Colonic mucosa (tissue), 4 donors: ENCODE measurements around the gene RNF213. TPM values are rescaled to one million over a fixed set of nuclear protein-coding genes. Genes with fewer than 3 reads are reported as not detected.

Experiments
- DNase-seq: peaks from one replicate; pipeline ENCODE4 v3.0.0-alpha.2; 2020
- H3K27ac ChIP-seq: fragments of 200-600 bp; one replicate; pipeline ENCODE4 v1.8.0; 2021
- H3K27me3 ChIP-seq: fragments of 200-600 bp; one replicate; pipeline ENCODE4 v1.8.0; 2021
- H3K36me3 ChIP-seq: fragments of 200-600 bp; one replicate; pipeline ENCODE4 v1.8.0; 2021
- H3K4me1 ChIP-seq: fragments of 200-600 bp; one replicate; pipeline ENCODE4 v1.8.0; 2021; ENCODE audit warnings: mild to moderate bottlenecking
- H3K4me3 ChIP-seq: fragments of 200-600 bp; one replicate; pipeline ENCODE4 v1.8.0; 2021
- H3K9ac ChIP-seq, 2 donors: one replicate each; pipeline ENCODE4 v1.7.0; 2013; ENCODE audit warnings: control low read depth in 2 of 2, low read depth in 2 of 2, low read length in 2 of 2
- H3K9me3 ChIP-seq: fragments of 200-600 bp; one replicate; pipeline ENCODE4 v1.8.0; 2021
- intact Hi-C: fragments of 100-400 bp; cut with DNase I; formaldehyde crosslinking; loops from one replicate; pipeline ENCODE4 v1.14.1; 2022
- total RNA-seq, 2 donors: library from RNA; stranded (reverse); fragmentation: NEBNext Ultra II Directional in 1 of 2; extraction: Animal tissue kit (Norgen Biotek cat#: 25700) in 1 of 2; gene quantifications; one replicate each; pipeline ENCODE4 v1.2.1, GENCODE V29; 2021
- TF ChIP-seq, protein P1 (sequence below): fragments of 200-600 bp; IDR thresholded peaks from one replicate; pipeline ENCODE4 v1.8.0; 2022; ENCODE audit warnings: antibody characterized with exemption, mild to moderate bottlenecking
- donor health status: healthy.
- donor health status: DM: no; HTN: no; CAD: no.
- donor health status: DM: no; HTN: no; CAD: no.

Gene RNF213
- total RNA-seq, 2 donors from 2014 or later, result 80.8 to 101 TPM

DNA sequence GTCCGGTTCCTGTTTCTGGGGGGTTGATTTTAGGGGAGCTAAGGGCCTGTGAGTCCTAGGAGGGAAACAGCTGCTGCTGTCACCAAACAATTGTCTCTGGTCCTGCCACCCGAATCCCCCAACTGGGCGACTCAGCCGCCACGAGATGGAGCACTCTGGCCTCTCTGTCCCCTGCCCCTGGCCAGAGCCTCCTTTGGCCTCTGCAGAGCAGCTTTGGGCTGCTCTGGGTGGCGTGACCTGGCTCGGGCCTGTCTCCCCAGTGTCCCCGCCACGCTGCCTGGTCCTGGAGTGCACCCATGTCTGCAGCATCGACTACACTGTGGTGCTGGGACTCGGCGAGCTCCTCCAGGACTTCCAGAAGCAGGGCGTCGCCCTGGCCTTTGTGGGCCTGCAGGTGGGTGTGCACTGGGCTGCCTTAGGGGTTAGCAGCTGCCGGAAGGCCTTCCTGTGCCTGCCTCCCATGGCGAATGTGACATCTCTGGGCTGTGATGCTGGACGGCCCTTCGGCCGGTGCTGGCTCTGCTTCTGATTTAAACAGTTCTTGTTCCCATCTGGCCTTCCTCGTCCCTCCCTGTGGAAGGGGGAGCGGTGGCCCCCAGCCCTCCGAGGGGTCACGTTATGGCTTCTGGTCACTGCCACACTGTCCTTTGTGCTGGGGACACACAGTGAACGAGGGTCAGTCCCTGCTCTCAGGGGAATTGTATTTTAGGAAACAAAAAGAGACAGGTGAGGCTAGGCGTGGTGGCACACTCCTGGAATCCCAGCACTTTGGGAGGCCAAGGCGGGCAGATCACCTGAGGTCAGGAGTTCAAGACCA, 11.6 kb upstream of the RNF213 start:
- intact Hi-C loops, result no loop called here
- no peak for DNase-seq
- H3K36me3 ChIP-seq, result no peaks in the 10 kb centered on the region

DNA sequence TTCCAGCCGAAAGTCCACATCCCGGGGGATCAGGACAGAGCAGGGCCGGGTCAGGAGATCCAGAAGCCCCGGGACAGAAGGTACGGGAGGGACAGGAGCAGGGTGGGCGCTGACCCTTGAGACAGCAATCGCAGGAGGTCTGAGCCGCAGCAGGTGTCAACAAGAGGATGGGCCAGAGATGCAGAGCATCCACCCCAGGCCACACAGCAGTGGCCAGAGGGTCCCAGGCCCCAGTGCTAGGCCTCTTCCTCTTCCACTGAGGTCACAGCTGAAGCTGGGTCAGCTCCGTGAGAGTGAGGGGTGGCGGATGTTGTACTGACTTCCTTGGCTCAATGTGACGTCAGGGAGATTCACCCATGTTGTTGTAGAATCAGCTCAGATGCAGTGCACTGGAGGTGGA, 8.7 kb upstream of the RNF213 start:
- no peak for DNase-seq
- Histone ChIP-seq H3K9ac (no peak overlapping the region), H3K36me3 (no peaks in the 10 kb centered on the region), H3K4me1 (peaks cover 3% of the 10 kb centered on the region), H3K9me3 (no peaks in the 10 kb centered on the region), H3K27ac (no peak overlapping the region), H3K4me3 (no peak overlapping the region), H3K27me3 (no peaks in the 10 kb centered on the region)
- intact Hi-C loops, result loop anchor here (5.0 to 10.0 kb wide), 2 partner anchors 107 to 170 kb away; partner anchors contain the start of gene EIF4A3
- TF ChIP-seq, protein P1, sequence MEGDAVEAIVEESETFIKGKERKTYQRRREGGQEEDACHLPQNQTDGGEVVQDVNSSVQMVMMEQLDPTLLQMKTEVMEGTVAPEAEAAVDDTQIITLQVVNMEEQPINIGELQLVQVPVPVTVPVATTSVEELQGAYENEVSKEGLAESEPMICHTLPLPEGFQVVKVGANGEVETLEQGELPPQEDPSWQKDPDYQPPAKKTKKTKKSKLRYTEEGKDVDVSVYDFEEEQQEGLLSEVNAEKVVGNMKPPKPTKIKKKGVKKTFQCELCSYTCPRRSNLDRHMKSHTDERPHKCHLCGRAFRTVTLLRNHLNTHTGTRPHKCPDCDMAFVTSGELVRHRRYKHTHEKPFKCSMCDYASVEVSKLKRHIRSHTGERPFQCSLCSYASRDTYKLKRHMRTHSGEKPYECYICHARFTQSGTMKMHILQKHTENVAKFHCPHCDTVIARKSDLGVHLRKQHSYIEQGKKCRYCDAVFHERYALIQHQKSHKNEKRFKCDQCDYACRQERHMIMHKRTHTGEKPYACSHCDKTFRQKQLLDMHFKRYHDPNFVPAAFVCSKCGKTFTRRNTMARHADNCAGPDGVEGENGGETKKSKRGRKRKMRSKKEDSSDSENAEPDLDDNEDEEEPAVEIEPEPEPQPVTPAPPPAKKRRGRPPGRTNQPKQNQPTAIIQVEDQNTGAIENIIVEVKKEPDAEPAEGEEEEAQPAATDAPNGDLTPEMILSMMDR, result no peak

More for the DNA sequence above, 11.6 kb upstream of the RNF213 start:
- Histone ChIP-seq H3K27me3 (no peaks in the 10 kb centered on the region), H3K4me3 (no peak overlapping the region), H3K27ac (no peak overlapping the region), H3K9me3 (no peaks in the 10 kb centered on the region), H3K4me1 (no peaks in the 10 kb centered on the region), H3K9ac (no peak overlapping the region)
- TF ChIP-seq, protein P1, result no peak

DNA sequence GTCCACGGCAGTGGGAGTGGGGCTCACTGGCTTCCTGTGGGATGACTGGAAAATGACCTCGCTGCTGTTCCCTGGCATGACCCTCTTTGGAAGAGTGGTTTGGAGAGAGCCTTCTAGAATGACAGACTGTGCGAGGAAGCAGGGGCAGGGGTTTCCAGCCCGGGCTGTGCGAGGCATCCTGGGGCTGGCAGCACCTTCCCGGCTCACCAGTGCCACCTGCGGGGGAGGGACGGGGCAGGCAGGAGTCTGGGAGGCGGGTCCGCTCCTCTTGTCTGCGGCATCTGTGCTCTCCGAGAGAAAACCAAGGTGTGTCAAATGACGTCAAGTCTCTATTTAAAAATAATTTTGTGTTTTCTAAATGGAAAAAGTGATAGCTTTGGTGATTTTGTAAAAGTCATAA, 7.8 kb upstream of the RNF213 start:
- Histone ChIP-seq H3K27me3 (no peaks in the 10 kb centered on the region), H3K4me3 (no peak overlapping the region), H3K9ac (peak overlapping the region in 1 of 2 donors; percentile 5), H3K4me1 (peaks cover 7% of the 10 kb centered on the region), H3K27ac (no peak overlapping the region), H3K9me3 (no peaks in the 10 kb centered on the region), H3K36me3 (no peaks in the 10 kb centered on the region)
- intact Hi-C loops, result loop anchor here (5.0 to 10.0 kb wide), 2 partner anchors 108 to 171 kb away; partner anchors contain the start of gene EIF4A3
- TF ChIP-seq, protein P1, result peak; percentile 78
- DNase-seq, result peak; percentile 82

DNA sequence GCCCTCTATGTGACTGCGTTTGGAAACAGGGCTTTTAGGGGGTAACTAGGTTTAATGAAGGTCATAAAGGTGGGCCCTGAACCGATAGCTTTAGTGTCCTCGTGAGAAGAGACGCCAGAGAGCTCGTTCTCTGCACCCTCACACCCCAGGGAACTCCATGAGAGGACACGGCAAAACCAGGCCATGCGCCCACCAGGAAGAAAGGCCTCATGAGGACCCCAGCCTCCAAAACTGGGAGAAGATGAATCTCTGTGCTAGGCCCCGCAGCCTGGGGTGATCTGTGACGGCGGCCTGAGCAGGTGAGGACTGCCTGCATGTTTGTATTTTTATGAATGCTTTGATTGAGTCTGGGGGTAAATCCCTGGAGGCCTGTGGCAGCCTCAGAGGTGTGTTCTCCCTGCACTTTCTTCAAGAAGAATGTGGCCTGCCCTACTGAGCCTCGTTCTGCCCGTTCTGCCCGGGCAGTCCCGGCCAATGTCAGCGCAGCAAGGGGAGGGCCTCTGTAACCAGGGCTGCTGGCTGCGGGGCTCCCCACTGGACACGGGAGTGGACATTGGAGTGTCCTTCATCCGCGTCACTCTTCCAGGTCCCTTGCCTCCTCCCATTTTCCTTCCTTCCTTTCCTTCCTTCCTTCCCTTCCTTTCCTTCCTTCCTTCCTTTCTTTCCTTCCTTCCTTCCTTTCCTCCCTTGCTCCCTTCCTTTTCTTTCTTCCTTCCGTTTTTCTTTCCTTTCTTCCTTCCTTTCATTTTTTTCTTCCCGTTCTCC, 6.8 kb upstream of the RNF213 start:
- no peak for DNase-seq
- Histone ChIP-seq H3K27me3 (no peaks in the 10 kb centered on the region), H3K27ac (peak overlapping the region; percentile 73), H3K9me3 (no peaks in the 10 kb centered on the region), H3K4me1 (peaks cover 9% of the 10 kb centered on the region), H3K9ac (no peak overlapping the region), H3K4me3 (no peak overlapping the region), H3K36me3 (no peaks in the 10 kb centered on the region)
- TF ChIP-seq, protein P1, result no peak
- intact Hi-C loops, result loop anchor here (5.0 to 10.0 kb wide), 2 partner anchors 109 to 172 kb away; partner anchors contain the start of gene EIF4A3
